Measurements from ENCODE around the gene KCNC1.

The KCNC1 gene

GRCh38 chr11:17798716-17799115 lies 64.1 kb downstream of the KCNC1 start:
- Mint-ChIP-seq H3K36me3 (ENCODE audit: low read depth) (no peaks in the 10 kb centered on the region), H3K27me3 (ENCODE audit: low read depth) (peaks cover 4% of the 10 kb centered on the region), H3K27ac (no peak overlapping the region), H3K9me3 (no peaks in the 10 kb centered on the region), H3K4me3 (no peak overlapping the region), H3K4me1 (no peaks in the 10 kb centered on the region)
- TF ChIP-seq, protein P1, sequence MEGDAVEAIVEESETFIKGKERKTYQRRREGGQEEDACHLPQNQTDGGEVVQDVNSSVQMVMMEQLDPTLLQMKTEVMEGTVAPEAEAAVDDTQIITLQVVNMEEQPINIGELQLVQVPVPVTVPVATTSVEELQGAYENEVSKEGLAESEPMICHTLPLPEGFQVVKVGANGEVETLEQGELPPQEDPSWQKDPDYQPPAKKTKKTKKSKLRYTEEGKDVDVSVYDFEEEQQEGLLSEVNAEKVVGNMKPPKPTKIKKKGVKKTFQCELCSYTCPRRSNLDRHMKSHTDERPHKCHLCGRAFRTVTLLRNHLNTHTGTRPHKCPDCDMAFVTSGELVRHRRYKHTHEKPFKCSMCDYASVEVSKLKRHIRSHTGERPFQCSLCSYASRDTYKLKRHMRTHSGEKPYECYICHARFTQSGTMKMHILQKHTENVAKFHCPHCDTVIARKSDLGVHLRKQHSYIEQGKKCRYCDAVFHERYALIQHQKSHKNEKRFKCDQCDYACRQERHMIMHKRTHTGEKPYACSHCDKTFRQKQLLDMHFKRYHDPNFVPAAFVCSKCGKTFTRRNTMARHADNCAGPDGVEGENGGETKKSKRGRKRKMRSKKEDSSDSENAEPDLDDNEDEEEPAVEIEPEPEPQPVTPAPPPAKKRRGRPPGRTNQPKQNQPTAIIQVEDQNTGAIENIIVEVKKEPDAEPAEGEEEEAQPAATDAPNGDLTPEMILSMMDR (IDR thresholded peaks at IDR 0.05; ENCODE audit: unreplicated experiment in 3 of 3), result no peak

GRCh38 chr11:17799147-17799546 lies 64.6 kb downstream of the KCNC1 start:
- Mint-ChIP-seq H3K4me3 (no peak overlapping the region), H3K9me3 (no peaks in the 10 kb centered on the region), H3K27me3 (ENCODE audit: low read depth) (peaks cover 4% of the 10 kb centered on the region), H3K36me3 (ENCODE audit: low read depth) (no peaks in the 10 kb centered on the region), H3K27ac (no peak overlapping the region), H3K4me1 (no peaks in the 10 kb centered on the region)
- TF ChIP-seq, protein P1 (IDR thresholded peaks at IDR 0.05; ENCODE audit: unreplicated experiment in 3 of 3), result no peak

DNA sequence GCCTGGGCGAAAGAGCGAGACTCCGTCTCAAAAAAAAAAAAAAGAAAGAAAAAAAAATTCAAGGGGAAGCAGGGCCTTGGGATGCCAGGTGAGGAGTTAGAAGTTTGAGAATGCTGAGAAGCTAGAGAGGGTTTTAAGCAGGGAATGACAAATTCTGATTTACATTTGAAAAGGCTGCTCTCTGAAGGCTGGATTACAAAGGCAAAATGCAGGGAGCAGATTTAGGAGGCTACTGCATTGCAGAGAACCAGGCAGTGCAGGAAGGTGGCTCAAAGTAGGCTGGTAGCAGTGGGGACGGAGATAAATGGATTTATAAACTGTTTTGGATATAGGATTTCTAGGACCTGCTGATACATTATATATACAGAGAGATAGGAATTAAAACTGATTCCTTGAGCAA lies 66.6 kb downstream of the KCNC1 start:
- H3K27me3 Mint-ChIP-seq (ENCODE audit: low read depth), result peaks cover 4% of the 10 kb centered on the region
- no peak overlapping the region for H3K27ac Mint-ChIP-seq
- no peaks in the 10 kb centered on the region for H3K4me1 Mint-ChIP-seq
- H3K9me3 Mint-ChIP-seq, result no peaks in the 10 kb centered on the region
- H3K4me3 Mint-ChIP-seq, result no peak overlapping the region
- no peaks in the 10 kb centered on the region for H3K36me3 Mint-ChIP-seq (ENCODE audit: low read depth)
- TF ChIP-seq, protein P1 (IDR thresholded peaks at IDR 0.05; ENCODE audit: unreplicated experiment in 3 of 3), result no peak

- Mint-ChIP-seq H3K9me3 (no peaks in the 10 kb centered on the region), H3K4me3 (no peak overlapping the region), H3K4me1 (no peaks in the 10 kb centered on the region), H3K27ac (no peak overlapping the region), H3K27me3 (ENCODE audit: low read depth) (peaks cover 8% of the 10 kb centered on the region), H3K36me3 (ENCODE audit: low read depth) (no peaks in the 10 kb centered on the region)
- TF ChIP-seq, protein P1 (IDR thresholded peaks at IDR 0.05; ENCODE audit: unreplicated experiment in 3 of 3), result no peak
These were observed 67.9 kb downstream of the KCNC1 start for GRCh38 chr11:17802491-17802890.

DNA sequence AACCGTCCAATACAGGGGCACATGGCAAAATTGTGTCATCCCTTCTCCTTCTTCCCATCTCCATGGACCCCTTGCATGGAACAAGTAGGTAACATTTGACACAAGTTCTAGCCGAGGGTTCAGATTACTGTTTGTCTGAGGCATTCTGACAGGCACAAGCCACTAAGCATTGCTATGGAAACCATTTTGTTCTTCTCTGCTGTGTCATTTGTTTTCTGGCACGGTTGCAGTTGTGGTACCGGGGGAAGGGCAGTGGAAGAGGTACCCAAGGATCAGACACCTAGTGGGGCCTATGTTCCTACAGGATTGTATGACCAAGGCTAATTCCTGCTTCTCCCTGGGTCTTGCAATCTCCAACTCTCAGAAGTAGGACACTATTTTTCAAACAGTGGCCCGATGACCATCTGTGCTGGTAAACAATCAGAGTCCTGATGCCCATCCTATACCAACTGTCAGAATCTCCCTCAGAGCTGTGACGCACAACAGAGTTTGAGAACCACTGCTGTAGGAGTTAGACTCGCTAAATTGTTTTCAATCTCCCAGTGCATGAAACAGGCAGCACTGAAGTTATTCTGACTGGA lies 69.3 kb downstream of the KCNC1 start:
- TF ChIP-seq, protein P1 (IDR thresholded peaks at IDR 0.05; ENCODE audit: unreplicated experiment in 3 of 3), result no peak
- no peak overlapping the region for H3K27ac Mint-ChIP-seq

DNA sequence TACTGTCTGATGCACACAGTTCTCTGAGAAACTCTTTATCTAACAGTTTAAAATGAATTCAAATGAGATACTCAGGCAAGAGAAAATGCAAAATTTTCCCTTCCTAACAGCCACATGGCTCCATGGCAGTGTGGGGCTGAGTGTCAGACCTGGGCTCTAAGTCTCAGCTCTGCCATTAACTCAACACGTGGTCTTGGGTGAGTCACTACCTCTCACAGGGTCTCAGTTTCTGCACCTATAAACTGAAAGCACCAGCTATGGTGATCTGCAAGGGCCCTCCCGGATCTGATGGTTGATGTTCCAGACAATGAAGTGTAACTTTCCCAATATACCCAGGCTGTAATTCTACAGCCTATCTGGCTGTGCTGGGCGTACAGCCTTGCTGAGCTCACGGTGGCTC lies 70.5 kb downstream of the KCNC1 start:
- TF ChIP-seq, protein P1 (IDR thresholded peaks at IDR 0.05; ENCODE audit: unreplicated experiment in 3 of 3), result no peak
- Mint-ChIP-seq H3K4me1 (peaks cover 1% of the 10 kb centered on the region), H3K4me3 (no peak overlapping the region), H3K9me3 (peaks cover 2% of the 10 kb centered on the region), H3K36me3 (ENCODE audit: low read depth) (no peaks in the 10 kb centered on the region), H3K27me3 (ENCODE audit: low read depth) (peaks cover 8% of the 10 kb centered on the region), H3K27ac (no peak overlapping the region)

More for the DNA sequence above, 69.3 kb downstream of the KCNC1 start:
- no peaks in the 10 kb centered on the region for H3K36me3 Mint-ChIP-seq (ENCODE audit: low read depth)
- no peaks in the 10 kb centered on the region for H3K4me1 Mint-ChIP-seq
- H3K9me3 Mint-ChIP-seq, result peaks cover under 1% of the 10 kb centered on the region
- no peak overlapping the region for H3K4me3 Mint-ChIP-seq
- peaks cover 8% of the 10 kb centered on the region for H3K27me3 Mint-ChIP-seq (ENCODE audit: low read depth)

All from nephron (organoid).